ENCODE measurements around the gene P2RY8.
"Not testable (repeated sequence)": the region's sequence is repeated elsewhere in the genome, so short reads cannot be mapped to it uniquely, and the experiment has no call there.

P2RY8 gene

DNA sequence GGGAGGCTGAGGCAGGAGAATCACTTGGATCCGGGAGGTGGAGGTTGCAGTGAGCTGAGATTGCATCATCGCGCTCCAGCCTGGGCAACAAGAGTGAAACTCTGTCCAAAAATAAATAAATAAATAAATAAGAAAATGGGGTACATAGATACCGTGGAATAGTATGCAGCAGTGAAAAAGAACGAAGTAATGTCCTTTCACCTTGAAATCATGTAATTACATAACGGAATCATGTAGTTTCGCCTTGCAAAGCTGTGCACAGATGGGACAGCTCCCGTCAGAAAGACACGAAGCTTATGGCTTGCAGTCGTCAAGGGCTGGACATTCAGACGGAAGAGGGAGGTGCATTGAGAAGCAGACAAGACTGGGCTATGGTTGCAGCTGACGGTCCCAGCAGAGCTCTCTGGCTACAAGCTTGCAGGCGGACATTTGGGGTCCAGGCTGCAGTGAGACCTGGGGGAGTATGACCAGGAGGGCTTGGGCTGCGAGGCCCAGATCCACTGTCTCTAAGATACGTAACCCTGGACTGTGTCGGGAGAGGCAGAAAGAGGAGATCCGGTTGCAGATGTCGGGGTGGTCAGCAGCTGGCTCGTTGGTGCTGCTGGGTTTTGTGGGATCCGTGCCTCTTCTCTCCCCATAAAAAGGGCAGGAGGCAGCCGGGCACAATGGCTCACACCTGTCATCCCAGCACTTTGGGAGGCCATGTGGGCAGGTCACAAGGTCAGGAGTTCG is 6.2 kb upstream of the P2RY8 start:
- no peak for DNase-seq

- DNase-seq, result not testable (repeated sequence)
These were observed 2.2 kb upstream of the P2RY8 start for GRCh38 chrX:1539146-1539545.

DNA sequence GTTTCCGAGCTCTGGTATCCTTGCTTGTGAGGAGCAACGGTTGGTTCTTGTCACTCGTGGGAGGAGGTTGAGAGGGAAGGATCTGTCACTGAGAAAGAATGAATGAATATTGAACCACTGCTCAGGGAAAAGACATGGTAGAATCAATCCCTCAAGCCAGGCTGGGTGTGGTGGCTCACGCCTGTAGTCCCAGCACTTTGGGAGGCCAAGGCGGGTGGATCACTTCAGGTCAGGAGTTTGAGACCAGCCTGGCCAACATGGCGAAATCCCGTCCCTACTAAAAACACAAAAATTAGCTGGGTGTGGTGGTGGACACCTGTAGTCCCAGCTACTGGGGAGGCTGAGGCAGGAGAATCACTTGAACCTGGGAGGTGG is 718 bp upstream of the P2RY8 start:
- not testable (repeated sequence) for DNase-seq

DNA sequence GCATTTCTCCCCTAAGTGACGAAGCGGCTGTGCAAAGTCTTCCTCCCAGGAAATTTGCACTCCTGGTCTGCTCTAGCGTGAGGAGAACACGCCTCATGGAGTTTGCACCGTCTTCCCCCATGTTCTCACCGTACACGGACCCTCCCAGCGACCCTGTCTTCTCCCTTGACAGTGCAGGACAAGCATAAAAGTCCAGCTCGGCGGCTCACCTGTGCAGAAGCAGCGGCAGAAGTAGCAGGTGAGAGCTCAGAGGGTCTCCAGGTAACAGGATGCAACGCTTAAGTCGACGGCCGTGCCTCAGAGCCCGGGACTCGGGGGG is 314 bp downstream of the P2RY8 start:
- no peak for DNase-seq

DNA sequence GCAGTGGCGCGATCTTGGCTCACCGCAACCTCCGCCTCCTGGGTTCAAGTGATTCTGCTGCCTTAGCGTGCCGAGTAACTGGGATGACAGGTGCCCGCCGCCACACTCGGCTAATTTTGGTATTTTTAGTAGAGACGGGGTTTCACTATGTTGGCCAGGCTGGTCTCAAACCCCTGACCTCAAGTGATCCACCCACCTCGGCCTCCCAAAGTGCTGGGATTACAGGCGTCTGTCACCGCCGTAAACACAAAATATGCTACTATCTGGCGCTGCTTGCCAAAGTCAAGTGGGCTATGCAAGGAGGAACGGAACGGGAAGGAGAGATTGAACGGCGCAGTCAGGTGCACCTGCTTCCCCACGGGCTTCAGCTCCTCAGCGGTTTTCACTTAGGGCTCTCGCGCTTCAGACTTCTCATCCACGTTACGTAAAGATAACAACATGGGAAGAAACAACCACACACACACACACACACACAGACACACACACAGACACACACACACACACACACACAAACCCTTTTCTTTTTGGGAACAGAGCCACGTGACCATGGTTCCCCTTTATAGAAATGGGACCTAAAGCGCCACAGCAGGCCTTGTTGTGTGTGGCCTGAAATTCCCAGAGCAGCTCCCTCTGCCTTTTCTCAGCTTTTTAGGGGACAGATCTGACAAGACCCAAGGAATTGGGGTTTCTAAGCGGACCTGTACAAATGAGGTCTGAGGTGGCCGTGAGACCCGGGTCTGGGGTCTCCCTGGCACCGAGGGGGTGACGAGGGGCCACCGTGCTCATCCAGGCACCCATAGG is 1.5 kb downstream of the P2RY8 start:
- no peak for DNase-seq

DNA sequence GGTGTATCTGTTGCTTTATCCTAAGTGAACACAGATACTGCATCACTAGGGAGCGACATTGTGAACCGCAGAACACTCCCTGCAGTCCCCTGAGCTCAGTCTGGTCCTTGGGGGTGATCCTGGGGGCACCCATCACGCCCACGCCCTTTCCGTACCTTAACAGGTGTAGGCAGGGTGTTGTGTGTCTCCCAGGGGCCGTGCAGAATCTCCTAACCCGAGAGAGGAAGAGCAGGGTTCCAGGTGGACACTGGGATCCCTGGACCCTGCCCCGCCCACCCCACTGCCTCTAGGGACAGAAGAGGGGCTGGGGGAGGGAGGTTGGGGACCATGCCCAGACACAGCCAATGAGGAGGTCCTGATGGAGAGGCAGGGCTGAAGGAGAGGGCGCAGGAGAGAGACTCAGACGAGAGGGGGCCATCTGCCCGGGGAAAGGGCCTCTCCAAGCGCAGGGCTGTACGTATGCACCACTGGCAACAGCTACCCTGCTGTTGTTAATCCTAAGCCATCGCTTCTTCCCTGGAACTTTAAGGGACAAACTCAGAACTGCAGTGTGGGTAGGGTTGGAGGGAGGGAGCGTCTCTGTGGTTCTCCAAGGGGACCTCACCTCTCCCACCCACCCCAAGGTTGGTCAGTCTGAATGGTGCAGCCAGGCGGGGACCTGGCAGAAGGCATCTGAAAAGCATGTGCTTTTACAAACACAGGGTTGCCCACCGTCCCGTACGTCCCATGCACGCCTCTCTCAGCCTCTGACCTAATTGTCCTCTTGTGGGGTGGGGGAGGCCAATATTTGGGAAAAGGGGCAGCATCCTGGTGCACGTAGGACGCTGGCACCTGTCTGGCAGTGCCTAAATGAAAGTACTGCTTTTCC is 2.5 kb downstream of the P2RY8 start:
- DNase-seq, result no peak

GRCh38 chrX:1533058-1533457 is 3.9 kb downstream of the P2RY8 start:
- DNase-seq, result no peak

DNA sequence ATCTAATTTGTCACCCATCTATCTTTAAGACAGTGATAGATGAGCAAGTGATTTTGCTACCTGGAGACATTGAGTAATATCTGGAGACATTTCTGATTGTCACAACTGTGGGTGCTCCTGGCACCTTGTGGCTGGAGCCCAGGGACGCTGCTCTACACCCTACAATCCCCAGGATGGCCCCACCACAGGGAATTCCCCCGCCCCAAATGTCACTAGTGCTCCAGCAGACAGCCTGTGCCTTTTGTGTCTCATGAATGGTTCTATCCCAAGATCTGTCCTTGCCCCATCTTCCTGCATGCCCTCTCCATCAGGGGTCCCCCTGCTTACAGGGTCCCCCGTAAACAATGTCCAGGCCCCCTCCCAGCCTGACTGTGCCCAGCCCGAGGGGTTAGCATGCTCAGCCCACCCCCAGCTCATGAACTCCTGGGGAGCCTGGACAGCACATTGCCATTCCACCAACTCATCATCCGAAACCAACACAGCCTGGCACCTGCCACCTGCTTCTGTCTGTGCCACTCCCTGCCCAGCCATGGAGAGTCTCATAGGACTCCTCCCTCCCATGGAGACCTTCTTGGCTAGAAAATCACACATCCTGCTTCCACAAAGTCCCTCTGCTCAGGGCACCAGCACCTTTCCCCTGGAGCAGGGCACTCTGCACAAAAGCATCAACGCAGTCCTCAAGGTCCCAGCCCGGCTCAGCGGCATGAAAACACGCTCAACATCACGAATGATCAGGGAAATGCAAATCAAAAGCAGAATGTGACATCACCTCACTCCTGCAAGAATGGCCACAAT is 5.7 kb downstream of the P2RY8 start:
- no peak for DNase-seq

GRCh38 chrX:1529756-1530155 is 7.2 kb downstream of the P2RY8 start:
- DNase-seq, result no peak

DNA sequence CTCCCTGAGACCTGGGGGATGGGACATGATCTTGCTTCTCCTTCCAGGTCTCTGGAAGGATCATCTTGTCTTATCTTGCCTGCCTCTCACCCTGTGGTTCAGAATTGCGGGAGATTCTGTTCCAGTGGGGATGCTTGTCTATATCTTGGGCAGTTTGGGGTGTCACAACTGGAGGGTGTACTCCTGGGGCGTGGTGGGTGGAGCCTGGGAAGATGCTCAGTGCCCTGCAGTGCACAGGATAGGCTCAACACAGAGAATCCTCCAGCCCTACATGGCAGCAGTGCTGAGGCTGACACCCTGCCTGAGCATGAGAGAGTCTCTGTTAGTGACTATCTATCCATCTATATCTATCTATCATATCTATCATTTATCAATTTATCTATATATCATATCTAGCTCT is 7.7 kb downstream of the P2RY8 start:
- no peak for DNase-seq

- no peak for DNase-seq
These were observed 8.1 kb downstream of the P2RY8 start for GRCh38 chrX:1528884-1529203.

DNA sequence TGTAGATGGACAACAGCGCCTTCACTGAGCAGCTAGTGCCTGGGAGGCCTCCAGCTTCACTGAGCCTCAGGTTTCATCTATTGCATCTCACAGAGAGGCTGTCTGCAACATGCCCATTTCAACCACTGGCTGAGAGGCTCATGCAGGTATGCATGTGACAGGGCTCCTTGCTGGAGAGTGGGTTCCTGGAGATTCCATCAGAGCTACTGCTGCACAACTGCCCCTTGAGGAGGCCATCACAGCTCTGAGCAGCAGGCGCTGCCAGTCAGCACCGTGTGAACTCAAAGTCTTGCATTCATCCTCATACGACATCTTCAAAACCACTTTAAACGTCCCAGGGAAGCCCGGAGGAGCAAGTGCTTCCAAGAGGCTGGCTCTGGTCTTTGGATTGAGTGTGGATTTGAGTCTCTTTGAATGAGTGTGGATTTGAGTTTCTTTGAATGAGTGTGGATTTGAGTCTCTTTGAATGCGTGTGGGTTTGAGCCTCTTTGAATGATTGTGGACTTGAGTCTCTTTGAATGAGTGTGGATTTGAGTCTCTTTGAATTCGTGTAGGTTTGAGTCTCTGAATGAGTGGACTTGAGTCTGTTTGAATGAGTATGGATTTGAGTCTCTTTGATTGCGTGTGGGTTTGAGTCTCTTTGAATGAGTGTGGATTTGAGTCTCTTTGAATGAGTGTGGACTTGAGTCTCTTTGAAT is 8.7 kb downstream of the P2RY8 start:
- no peak for DNase-seq

DNA sequence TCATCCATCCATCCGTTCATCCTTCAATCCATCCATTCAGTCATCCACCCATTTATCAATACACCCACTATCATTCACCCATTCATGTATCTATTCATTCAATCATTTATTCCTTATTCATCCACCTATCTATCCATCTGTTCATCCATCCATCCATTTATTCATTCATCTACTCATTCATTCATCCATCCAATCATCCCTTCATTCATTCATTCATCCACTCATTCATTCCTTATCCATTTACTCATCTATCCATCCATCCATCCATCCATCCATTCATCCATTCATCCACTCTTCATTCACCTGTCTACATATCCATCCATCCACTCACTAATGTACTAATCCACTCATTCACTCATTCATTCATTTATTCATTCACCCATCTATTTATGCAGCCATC is 9.5 kb downstream of the P2RY8 start:
- no peak for DNase-seq

- no peak for DNase-seq
These were observed 10.4 kb downstream of the P2RY8 start for GRCh38 chrX:1526565-1526964.

- no peak for DNase-seq
These were observed 11.2 kb downstream of the P2RY8 start for GRCh38 chrX:1525583-1526355.

GRCh38 chrX:1524874-1525582 is 12.0 kb downstream of the P2RY8 start:
- no peak for DNase-seq

DNA sequence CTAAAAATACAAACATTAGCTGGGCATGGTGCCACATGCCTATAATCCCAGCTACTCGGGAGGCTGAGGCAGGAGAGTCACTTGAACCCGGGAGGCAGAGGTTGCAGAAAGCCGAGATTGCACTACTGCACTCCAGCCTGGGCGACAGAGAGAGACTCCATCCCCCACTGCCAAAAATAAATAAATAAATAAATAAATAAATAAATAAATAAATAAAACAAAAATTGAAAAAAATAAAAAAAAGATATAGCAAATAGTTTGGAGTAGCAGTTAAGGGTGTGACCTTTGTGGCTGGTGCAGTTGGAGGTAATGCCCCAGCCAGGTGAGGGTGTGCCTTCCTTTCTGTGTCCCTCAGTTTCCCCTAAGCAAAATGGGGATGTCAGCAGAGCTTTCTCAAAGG is 14.1 kb downstream of the P2RY8 start:
- DNase-seq, result not testable (repeated sequence)

- no peak for DNase-seq
These were observed 15.5 kb downstream of the P2RY8 start for GRCh38 chrX:1521459-1521956.

DNA sequence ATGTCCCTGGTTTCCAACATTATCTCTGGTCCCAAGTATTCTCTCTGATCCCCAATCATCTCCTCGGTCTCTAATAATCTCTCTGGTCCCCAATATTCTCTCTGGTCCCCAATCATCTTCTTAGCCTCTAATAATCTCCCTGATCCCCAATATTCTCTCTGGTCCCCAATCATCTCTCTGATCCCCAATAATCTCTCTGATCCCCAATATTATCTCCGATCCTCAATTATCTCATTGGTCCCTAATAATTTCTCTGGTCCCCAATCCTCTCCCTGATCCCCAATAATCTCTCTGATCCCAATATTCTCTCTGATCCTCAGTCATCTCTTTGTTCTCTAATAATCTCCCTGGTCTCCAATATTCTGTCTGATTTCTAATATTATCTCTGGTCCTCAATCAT is 16.6 kb downstream of the P2RY8 start:
- DNase-seq, result no peak

GRCh38 chrX:1519022-1519497 is 17.9 kb downstream of the P2RY8 start:
- no peak for DNase-seq

GRCh38 chrX:1518512-1518911 is 18.5 kb downstream of the P2RY8 start:
- DNase-seq, result no peak

Measured in NCI-H1092 treated with DMSO at 0.1 percent for 48 hours (cell line).